GM21526 (cell line): ENCODE data around the gene HTRA3.

Experiments used
- ATAC-seq: cut with Tn5 transposase; IDR thresholded peaks from one replicate; pipeline ENCODE4 v1.9.1; 2021; ENCODE audit warnings: moderate library complexity; ENCODE audit not compliant: unreplicated experiment, low FRiP score

Gene HTRA3

GRCh38 chr4:8321771-8322170 lies 52.2 kb downstream of the HTRA3 start:
- no peak for ATAC-seq

- ATAC-seq = no peak
These were observed 53.5 kb downstream of the HTRA3 start for GRCh38 chr4:8322794-8323704.

- no peak for ATAC-seq
These were observed 54.5 kb downstream of the HTRA3 start for GRCh38 chr4:8323947-8324555.

- ATAC-seq = no peak
These were observed 55.2 kb downstream of the HTRA3 start for GRCh38 chr4:8324640-8325239.

- no peak for ATAC-seq
These were observed 55.9 kb downstream of the HTRA3 start for GRCh38 chr4:8325291-8325973.

- ATAC-seq = no peak
These were observed 56.7 kb downstream of the HTRA3 start for GRCh38 chr4:8326206-8326605.

GRCh38 chr4:8328456-8328855 lies 58.9 kb downstream of the HTRA3 start:
- no peak for ATAC-seq

GRCh38 chr4:8328866-8329559 lies 59.5 kb downstream of the HTRA3 start:
- ATAC-seq = no peak

GRCh38 chr4:8329560-8329858 lies 60.0 kb downstream of the HTRA3 start:
- no peak for ATAC-seq

- ATAC-seq = no peak
These were observed 60.6 kb downstream of the HTRA3 start for GRCh38 chr4:8329859-8330761.

- no peak for ATAC-seq
These were observed 61.4 kb downstream of the HTRA3 start for GRCh38 chr4:8330821-8331574.

GRCh38 chr4:8331575-8331955 lies 62.0 kb downstream of the HTRA3 start:
- ATAC-seq = no peak

GRCh38 chr4:8332038-8332857 lies 62.7 kb downstream of the HTRA3 start:
- no peak for ATAC-seq

- no peak for ATAC-seq
These were observed 63.4 kb downstream of the HTRA3 start for GRCh38 chr4:8332891-8333331.

- ATAC-seq = no peak
These were observed 64.3 kb downstream of the HTRA3 start for GRCh38 chr4:8333726-8334460.

GRCh38 chr4:8334786-8335460 lies 65.4 kb downstream of the HTRA3 start:
- no peak for ATAC-seq

GRCh38 chr4:8335848-8336247 lies 66.3 kb downstream of the HTRA3 start:
- no peak for ATAC-seq
